ENCODE measurements around the gene DLGAP1. TPM values are rescaled to one million over a fixed set of nuclear protein-coding genes. Genes with fewer than 3 reads are reported as not detected.

DLGAP1 gene
- total and polyA plus RNA-seq, 2 experiments from 2014 or later, result 17.0 to 48.5 TPM

- H3K27me3 ChIP-seq (ENCODE audit: insufficient read depth), result peaks cover 11% of the 10 kb centered on the region; the same call in 1 of the 2 replicates
- peaks cover 24% of the 10 kb centered on the region for H3K4me1 Mint-ChIP-seq
- no peak overlapping the region for H3K4me2 ChIP-seq
- no peaks in the 10 kb centered on the region for H3K9me2 ChIP-seq (ENCODE audit: insufficient read depth)
- no peak overlapping the region for H3K27ac Mint-ChIP-seq
- peaks cover 9% of the 10 kb centered on the region for H3K4me1 ChIP-seq (ENCODE audit: insufficient read depth)
- no peak for ATAC-seq
- no peaks in the 10 kb centered on the region for H4K20me1 ChIP-seq (replicated peaks; ENCODE audit: insufficient read depth)
- H3K27me3 Mint-ChIP-seq (ENCODE audit: insufficient read depth, low read depth, poor library complexity), result peaks cover 13% of the 10 kb centered on the region
- H3K36me3 ChIP-seq (ENCODE audit: insufficient read depth), result no peaks in the 10 kb centered on the region
- H3K4me3 Mint-ChIP-seq, result no peak overlapping the region
- no peaks in the 10 kb centered on the region for H3K9me3 Mint-ChIP-seq
- H3K36me3 Mint-ChIP-seq (ENCODE audit: low read depth), result no peaks in the 10 kb centered on the region
- DNase-seq (ENCODE audit: low spot score), result no peak
- TF ChIP-seq REST (IDR thresholded peaks at IDR 0.05; ENCODE audit: unreplicated experiment), result no peak
- TF ChIP-seq CTCF (conservative IDR thresholded peaks at IDR 0.05; ENCODE audit: low read depth in 2 of 2), result no peak
- TF ChIP-seq ETS1 (IDR thresholded peaks at IDR 0.05), result no peak
- TF ChIP-seq CREB1 (CRISPR knock-in tag; IDR thresholded peaks at IDR 0.05; ENCODE audit: low read depth), result no peak
- TF ChIP-seq JUNB (IDR thresholded peaks at IDR 0.05; ENCODE audit: unreplicated experiment), result no peak
- no peak for TF ChIP-seq ZNF331 (CRISPR knock-in tag; IDR thresholded peaks at IDR 0.05; ENCODE audit: low read depth)
- no peak for TF ChIP-seq NANOG (IDR thresholded peaks at IDR 0.05; ENCODE audit: borderline replicate concordance)
- no peak for TF ChIP-seq STAT1 (IDR thresholded peaks at IDR 0.05; ENCODE audit: unreplicated experiment)
- no peak for TF ChIP-seq EZH2 (IDR thresholded peaks at IDR 0.05; ENCODE audit: low read depth, unreplicated experiment)
- no peak for TF ChIP-seq POLR2AphosphoS5 (IDR thresholded peaks at IDR 0.05; ENCODE audit: low read depth)
- no peak for TF ChIP-seq EZH2phosphoT487 (IDR thresholded peaks at IDR 0.05; ENCODE audit: unreplicated experiment)
- TF ChIP-seq ZNF462 (CRISPR knock-in tag; IDR thresholded peaks at IDR 0.05), result no peak
- no peak for TF ChIP-seq ZNF114 (CRISPR knock-in tag; IDR thresholded peaks at IDR 0.05)
- H3F3A ChIP-seq (replicated peaks; ENCODE audit: low read depth), result 0 out of 2 replicates have a peak, but pooled peaks cover 5% of the 10 kb centered on the region
- no peaks in the 10 kb centered on the region for H3K79me2 ChIP-seq (replicated peaks; ENCODE audit: insufficient read depth)
- no peak overlapping the region for H3K4me3 ChIP-seq
- H2AFZ ChIP-seq, result no peak overlapping the region
- no peak overlapping the region for H3K27ac ChIP-seq (ENCODE audit: low read depth)
These were observed 952.5 kb downstream of the DLGAP1 start for GRCh38 chr18:3502650-3503049.

All from GM23338 (cell line).